Sigmoid colon (tissue), 4 donors: Measurements from ENCODE around the gene ACTR2.

Source experiments
- CTCF ChIP-seq, 4 experiments: fragments of 450-650 bp in 3 of 4; fragments of 200-600 bp in 1 of 4; IDR thresholded peaks; one replicate each; pipeline ENCODE4 v1.5.1; 2016 to 2019; ENCODE audit warnings: antibody characterized with exemption in 4 of 4, mild to moderate bottlenecking in 3 of 4, moderate library complexity in 2 of 4
- EP300 ChIP-seq, 4 donors: sonication (generic); formaldehyde crosslinking; IDR thresholded peaks; one replicate each; pipeline ENCODE4 v1.6.1; 2017; ENCODE audit warnings: antibody characterized with exemption in 4 of 4
- POLR2A ChIP-seq, 2 donors: fragments of 450-650 bp; IDR thresholded peaks; one replicate each; pipeline ENCODE4 v1.6.1; 2016; ENCODE audit warnings: antibody characterized with exemption in 2 of 2, mild to moderate bottlenecking in 2 of 2, moderate library complexity in 2 of 2
- POLR2AphosphoS5 ChIP-seq, 4 donors: sonication (generic); formaldehyde crosslinking; IDR thresholded peaks; one replicate each; pipeline ENCODE4 v1.6.1; 2017; ENCODE audit warnings: antibody characterized with exemption in 4 of 4

DNA sequence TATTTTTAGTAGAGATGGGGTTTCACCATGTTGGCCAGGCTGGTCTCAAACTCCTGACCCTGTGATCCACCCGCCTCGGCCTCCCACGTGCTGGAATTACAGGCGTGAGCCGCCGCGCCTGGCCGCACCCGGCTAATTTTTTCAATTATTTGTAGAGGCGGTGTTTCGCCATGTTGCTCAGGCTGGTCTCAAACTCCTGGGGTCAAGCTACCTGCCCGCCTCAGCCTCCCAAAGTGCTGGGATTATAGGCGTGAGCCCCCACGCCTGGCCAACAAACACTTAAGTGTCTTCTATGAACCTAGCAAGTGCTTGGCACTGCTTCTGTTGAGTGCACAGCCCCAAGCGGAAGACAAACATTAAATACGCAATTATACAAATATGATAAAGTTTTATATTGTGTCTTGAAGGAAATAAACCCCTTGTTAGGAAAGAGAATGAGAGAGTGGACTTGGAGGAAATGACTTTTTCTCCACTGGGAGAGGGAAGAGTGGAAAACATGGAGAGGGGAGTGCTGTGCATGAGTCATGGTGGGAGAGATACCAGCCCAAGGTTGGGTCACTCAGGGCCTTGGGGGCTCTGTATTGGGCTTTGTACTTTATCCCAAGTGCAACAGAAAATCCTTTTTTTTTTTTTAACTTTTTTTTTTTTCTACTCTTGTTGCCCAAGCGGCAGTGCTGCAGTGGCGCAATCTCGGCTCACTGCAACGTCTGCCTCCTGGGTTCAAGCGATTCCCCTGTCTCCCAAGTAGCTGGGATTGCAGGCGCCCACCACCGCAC, 41.4 kb upstream of the ACTR2 start:
- no peak for TF ChIP-seq EP300 (IDR thresholded peaks at IDR 0.05)
- no peak for TF ChIP-seq CTCF (IDR thresholded peaks at IDR 0.05)
- TF ChIP-seq POLR2AphosphoS5 (IDR thresholded peaks at IDR 0.05) = no peak
- TF ChIP-seq POLR2A (IDR thresholded peaks at IDR 0.05) = no peak
